Spleen (tissue), 11 donors: ENCODE results near the gene ALDH5A1. TPM values are rescaled to one million over a fixed set of nuclear protein-coding genes. Genes with fewer than 3 reads are reported as not detected.
"Not testable (repeated sequence)": the region's sequence is repeated elsewhere in the genome, so short reads cannot be mapped to it uniquely, and the experiment has no call there.

Source experiments
- DNase-seq: peaks from one replicate; pipeline ENCODE4 v3.0.0-alpha.2; 2020
- H3K27ac ChIP-seq, 8 donors: fragments of 200-600 bp; sonication (generic) in 7 of 8; 1 replicate in 4 of 8; 2 replicates in 4 of 8; pipeline versions ENCODE4 v1.5.0 to v1.8.0; 2016 to 2021; ENCODE audit warnings: inconsistent platforms in 4 of 8, mild to moderate bottlenecking in 4 of 8, moderate library complexity in 1 of 8
- H3K27me3 ChIP-seq, 7 donors: fragments of 200-600 bp; sonication (generic) in 6 of 7; replicated peaks in 1 of 7; 1 replicate in 4 of 7; 2 replicates in 3 of 7; pipeline versions ENCODE4 v1.5.0 to v1.8.0; 2016 to 2021; ENCODE audit warnings: inconsistent platforms in 3 of 7, mild to moderate bottlenecking in 1 of 7
- H3K36me3 ChIP-seq, 6 donors: fragments of 200-600 bp; sonication (generic) in 5 of 6; 1 replicate in 4 of 6; 2 replicates in 2 of 6; pipeline versions ENCODE4 v1.5.0 to v1.8.0; 2016 to 2021; ENCODE audit warnings: inconsistent platforms in 2 of 6
- H3K4me1 ChIP-seq, 6 donors: fragments of 200-600 bp; sonication (generic) in 5 of 6; 1 replicate in 3 of 6; 2 replicates in 3 of 6; pipeline versions ENCODE4 v1.5.0 to v1.8.0; 2016 to 2021; ENCODE audit warnings: inconsistent platforms in 3 of 6
- H3K4me3 ChIP-seq, 8 donors: fragments of 200-600 bp; sonication (generic) in 7 of 8; 1 replicate in 4 of 8; 2 replicates in 4 of 8; pipeline versions ENCODE4 v1.5.0 to v1.8.0; 2016 to 2021; ENCODE audit warnings: inconsistent platforms in 4 of 8, mild to moderate bottlenecking in 4 of 8, moderate library complexity in 2 of 8
- H3K9me3 ChIP-seq, 8 donors: fragments of 200-600 bp; sonication (generic) in 7 of 8; 1 replicate in 4 of 8; 2 replicates in 4 of 8; pipeline versions ENCODE4 v1.5.0 to v1.8.0; 2016 to 2021; ENCODE audit warnings: inconsistent platforms in 4 of 8
- CTCF ChIP-seq, 11 experiments: fragments of 200-600 bp in 7 of 11; fragments of 450-650 bp in 4 of 11; sonication (generic) in 4 of 11; IDR thresholded peaks in 8 of 11; conservative IDR thresholded peaks in 3 of 11; 1 replicate in 7 of 11; 2 replicates in 4 of 11; pipeline versions ENCODE4 v1.4.0 to v1.8.0; 2016 to 2021; ENCODE audit warnings: antibody characterized with exemption in 11 of 11, inconsistent platforms in 4 of 11, mild to moderate bottlenecking in 1 of 11
- POLR2A ChIP-seq, 3 donors: fragments of 450-650 bp; IDR thresholded peaks; one replicate each; pipeline ENCODE4 v1.5.1; 2017; ENCODE audit warnings: antibody characterized with exemption in 3 of 3, mild to moderate bottlenecking in 1 of 3
- POLR2AphosphoS5 ChIP-seq, 3 donors: sonication (generic); formaldehyde crosslinking; IDR thresholded peaks; one replicate each; pipeline ENCODE4 v1.5.1; 2017; ENCODE audit warnings: antibody characterized with exemption in 3 of 3
- WGBS, 5 donors: extraction: QIAGEN DNeasy Blood & Tissue Kit in 3 of 5; methylation state at CpG; one replicate each; pipeline versions ENCODE4 v1.1.5 to v1.1.7; 2013 to 2018; 5-methylcytosine and 5-hydroxymethylcytosine counted together
- intact Hi-C: fragments of 100-400 bp; cut with DNase I; formaldehyde crosslinking; loops from one replicate; pipeline ENCODE4 v1.15.0; 2023; ENCODE audit warnings: low total_unique reads
- polyA plus RNA-seq, 3 donors: library from polyadenylated mRNA; stranded (reverse); fragments of 200-250 nt; gene quantifications; one replicate each; pipeline ENCODE4 v1.2.1, GENCODE V29; 2013
- total RNA-seq, 7 donors: library from RNA; depleted of rRNA in 3 of 7; stranded (reverse); fragments of >200 nt in 3 of 7; fragmentation: NEBNext Ultra II Directional in 4 of 7; extraction: Animal tissue kit (Norgen Biotek cat#: 25700) in 4 of 7; gene quantifications; one replicate each; pipeline versions ENCODE4 v1.1.0 to v1.2.1, GENCODE V29; 2016 to 2021
- donor health status: healthy with polysubstance abuse.
- donor health status: DM: no; HTN: no; CAD: no; lungs with moderate emphysema.
- donor health status: DM: no; HTN: no; CAD: no.
- donor health status: Bipolar disorder and iron deficiency.
- donor health status: healthy.
- donor health status: DM: no; HTN: no; CAD: no.
- donor health status: DM: yes; HTN: yes; CAD: no.

ALDH5A1 gene
- total and polyA plus RNA-seq, 10 donors: 5.7 to 16.6 (median 10.1) TPM

GRCh38 chr6:24504287-24504648, 9.5 kb downstream of the ALDH5A1 start:
- Histone ChIP-seq H3K27me3 (no peaks in the 10 kb centered on the region), H3K27ac (no peak overlapping the region), H3K4me3 (no peak overlapping the region), H3K9me3 (peaks cover 0 to 8% (median 0%) of the 10 kb centered on the region in 8 donors), H3K36me3 (peaks cover 0 to 69% (median 20%) of the 10 kb centered on the region in 6 donors), H3K4me1 (no peaks in the 10 kb centered on the region)
- 90 to 98% (median 92%) methylated on average over 1 of the region's 1 CpG for WGBS, 5 donors
- TF ChIP-seq POLR2A (IDR thresholded peaks at IDR 0.05) (no peak), CTCF (IDR thresholded peaks at IDR 0.05 in 8 of 11, conservative IDR thresholded peaks at IDR 0.05 in 3 of 11) (no peak), POLR2AphosphoS5 (IDR thresholded peaks at IDR 0.05) (no peak)
- intact Hi-C loops: no loop called here
- DNase-seq: no peak

- Histone ChIP-seq H3K4me1 (no peaks in the 10 kb centered on the region), H3K27me3 (no peaks in the 10 kb centered on the region), H3K4me3 (no peak overlapping the region), H3K9me3 (peaks cover 0 to 8% (median 0%) of the 10 kb centered on the region in 8 donors), H3K36me3 (peaks cover 0 to 73% (median 22%) of the 10 kb centered on the region in 6 donors), H3K27ac (no peak overlapping the region)
- TF ChIP-seq POLR2AphosphoS5 (IDR thresholded peaks at IDR 0.05): no peak
- no peak for TF ChIP-seq CTCF (IDR thresholded peaks at IDR 0.05 in 8 of 11, conservative IDR thresholded peaks at IDR 0.05 in 3 of 11)
- no peak for TF ChIP-seq POLR2A (IDR thresholded peaks at IDR 0.05)
- WGBS, 5 donors: 81 to 91% (median 88%) methylated on average over 14 of the region's 14 CpGs
- no peak for DNase-seq
- intact Hi-C loops: no loop called here
Measured at GRCh38 chr6:24504649-24505586, 10.1 kb downstream of the ALDH5A1 start.

- Histone ChIP-seq H3K36me3 (peaks cover 0 to 81% (median 22%) of the 10 kb centered on the region in 6 donors), H3K27me3 (no peaks in the 10 kb centered on the region), H3K4me1 (no peaks in the 10 kb centered on the region), H3K27ac (no peak overlapping the region), H3K9me3 (peaks cover 0 to 8% (median 0%) of the 10 kb centered on the region in 8 donors), H3K4me3 (no peak overlapping the region)
- TF ChIP-seq CTCF (IDR thresholded peaks at IDR 0.05 in 8 of 11, conservative IDR thresholded peaks at IDR 0.05 in 3 of 11) (no peak), POLR2A (IDR thresholded peaks at IDR 0.05) (no peak), POLR2AphosphoS5 (IDR thresholded peaks at IDR 0.05) (no peak)
- WGBS, 5 donors: 94 to 97% (median 95%) methylated on average over 3 of the region's 3 CpGs
- intact Hi-C loops: no loop called here
- DNase-seq: no peak
Measured at GRCh38 chr6:24506814-24507520, 12.2 kb downstream of the ALDH5A1 start.

- peaks cover 0 to 72% (median 16%) of the 10 kb centered on the region in 6 donors for H3K36me3 ChIP-seq
- intact Hi-C loops: not testable (repeated sequence)
Measured at GRCh38 chr6:24511976-24512375, 17.2 kb downstream of the ALDH5A1 start.

More at GRCh38 chr6:24511976-24512375, 17.2 kb downstream of the ALDH5A1 start:
- not testable (repeated sequence) for H3K27ac ChIP-seq, DNase-seq, H3K4me1 ChIP-seq, H3K9me3 ChIP-seq, H3K27me3 ChIP-seq, H3K4me3 ChIP-seq
- WGBS, 5 donors: 65 to 85% (median 76%) methylated on average over 6 of the region's 6 CpGs
